Adrenal gland (tissue), 5 donors: ENCODE measurements around the gene ADAMTS18.

ENCODE experiments used
- CTCF ChIP-seq, 6 experiments: fragments of 450-650 bp in 4 of 6; fragments of 200-600 bp in 2 of 6; sonication (generic) in 1 of 6; IDR thresholded peaks; 1 replicate in 5 of 6; 2 replicates in 1 of 6; pipeline versions ENCODE4 v1.5.1 to v1.8.0; 2016 to 2021; ENCODE audit warnings: antibody characterized with exemption in 6 of 6, mild to moderate bottlenecking in 2 of 6, moderate library complexity in 1 of 6
- POLR2A ChIP-seq, 2 donors: fragments of 450-650 bp; IDR thresholded peaks; one replicate each; pipeline ENCODE4 v1.6.1; 2017; ENCODE audit warnings: antibody characterized with exemption in 2 of 2, mild to moderate bottlenecking in 2 of 2, moderate library complexity in 1 of 2
- donor health status: DM: no; HTN: no; CAD: no.

- TF ChIP-seq CTCF (IDR thresholded peaks at IDR 0.05) = no peak
- no peak for TF ChIP-seq POLR2A (IDR thresholded peaks at IDR 0.05)
Measured at GRCh38 chr16:77317059-77317458, 117.8 kb downstream of the ADAMTS18 start.
